HCT116 (cell line): Measurements from ENCODE around the gene AQP5. TPM values are rescaled to one million over a fixed set of nuclear protein-coding genes. Genes with fewer than 3 reads are reported as not detected.

Experiments used
- ATAC-seq: fragments of 200-7000 bp; cut with Tn5 transposase; 2 replicates; pipeline ENCODE4 v1.9.1; 2020; ENCODE audit warnings: mild to moderate bottlenecking, moderate library complexity
- BruUV-seq: library from RNA; stranded (reverse); fragments of 400-500 nt; replicated peaks from 2 replicates; lab custom pipeline; 2021; lab: Mats Ljungman, UMichigan
- CTCF ChIA-PET: fragments of 300-600 bp; sonication (Branson Sonifier 250); formaldehyde crosslinking; loops from one replicate; lab custom pipeline; 2021; ENCODE audit warnings: antibody characterized with exemption; lab: Charles Lee
- POLR2A ChIA-PET: fragments of 300-600, 350-600 bp; sonication (Branson Sonifier 250); formaldehyde crosslinking; loops from one replicate; lab custom pipeline; 2021; ENCODE audit warnings: antibody characterized with exemption; lab: Charles Lee
- RAD21 ChIA-PET, 2 experiments: fragments of 300-600 bp; sonication (Branson Sonifier 250); formaldehyde crosslinking; loops; one replicate each; lab custom pipeline; 2023; ENCODE audit warnings: low total read pairs in 2 of 2; ENCODE audit not compliant: uncharacterized antibody in 2 of 2, unreplicated experiment in 2 of 2, low non-redundant PET in 1 of 2; lab: Charles Lee
- DNase-seq: peaks from one replicate; pipeline ENCODE4 v3.0.0-alpha.2; 2010; ENCODE audit warnings: low read depth, low spot score
- H2AFZ ChIP-seq: fragments of 200-600 bp; shearing (Covaris generic), sonication (generic); 2 replicates; pipeline ENCODE4 v1.6.1; 2017; ENCODE audit warnings: low read depth, mixed run types, mixed read lengths, antibody characterized with exemption, low read length; ENCODE audit not compliant: poor library complexity, severe bottlenecking
- H3K27ac ChIP-seq: 2 replicates; pipeline ENCODE4 v1.5.1; 2012; ENCODE audit warnings: low read depth, low read length
- H3K27me3 ChIP-seq: fragments of 200-600 bp; sonication (generic); 2 replicates; pipeline ENCODE4 v1.6.1; 2016; ENCODE audit warnings: mixed run types, low read length, mixed read lengths; ENCODE audit not compliant: insufficient read depth
- H3K36me3 ChIP-seq, 2 experiments: fragments of 200-500 bp in 1 of 2; fragments of 200-600 bp in 1 of 2; sonication (Bioruptor generic) in 1 of 2; sonication (generic) in 1 of 2; 2 replicates each; pipeline versions ENCODE4 v1.5.1 to v1.6.1; 2014 to 2016; ENCODE audit warnings: low read length in 2 of 2, inconsistent platforms in 1 of 2, mixed read lengths in 1 of 2, mixed run types in 1 of 2; ENCODE audit not compliant: insufficient read depth in 2 of 2, control insufficient read depth in 1 of 2
- H3K4me1 ChIP-seq, 2 experiments: fragments of 200-600 bp in 1 of 2; sonication (generic) in 1 of 2; 2 replicates each; pipeline versions ENCODE4 v1.5.1 to v1.6.1; 2012 to 2017; ENCODE audit warnings: low read length in 2 of 2, inconsistent platforms in 1 of 2, mild to moderate bottlenecking in 1 of 2, mixed read lengths in 1 of 2, mixed run types in 1 of 2, moderate library complexity in 1 of 2; ENCODE audit not compliant: insufficient read depth in 2 of 2, control insufficient read depth in 1 of 2
- H3K4me2 ChIP-seq: fragments of 200-600 bp; sonication (generic); 2 replicates; pipeline ENCODE4 v1.6.1; 2017; ENCODE audit warnings: mixed run types, low read length, mixed read lengths
- H3K4me3 ChIP-seq, 2 experiments: fragments of 200-600 bp in 1 of 2; sonication (generic) in 1 of 2; replicated peaks in 1 of 2; 2 replicates each; pipeline ENCODE4 v1.5.1; 2011 to 2016; ENCODE audit warnings: low read length in 2 of 2, control low read depth in 1 of 2, low read depth in 1 of 2, mild to moderate bottlenecking in 1 of 2, mixed read lengths in 1 of 2, mixed run types in 1 of 2
- H3K79me2 ChIP-seq: fragments of 200-600 bp; sonication (generic); 2 replicates; pipeline ENCODE4 v1.6.1; 2017; ENCODE audit warnings: mild to moderate bottlenecking, mixed run types, low read length, moderate library complexity, mixed read lengths; ENCODE audit not compliant: insufficient read depth
- H3K9ac ChIP-seq: fragments of 200-600 bp; sonication (generic); 2 replicates; pipeline ENCODE4 v1.6.1; 2016; ENCODE audit warnings: low read length, mixed read lengths
- H3K9me2 ChIP-seq: fragments of 200-600 bp; sonication (generic), shearing (Covaris generic); 2 replicates; pipeline ENCODE4 v1.6.1; 2017; ENCODE audit warnings: mixed run types, mild to moderate bottlenecking, moderate library complexity; ENCODE audit not compliant: insufficient read depth
- H3K9me3 ChIP-seq, 2 experiments: fragments of 200-500 bp in 1 of 2; fragments of 200-600 bp in 1 of 2; sonication (Bioruptor generic) in 1 of 2; sonication (generic) in 1 of 2; 2 replicates each; pipeline ENCODE4 v1.6.1; 2014 to 2017; ENCODE audit warnings: low read length in 2 of 2, mixed read lengths in 2 of 2, inconsistent platforms in 1 of 2, low read depth in 1 of 2, mild to moderate bottlenecking in 1 of 2, mixed run types in 1 of 2, moderate library complexity in 1 of 2; ENCODE audit not compliant: control insufficient read depth in 1 of 2, insufficient read depth in 1 of 2
- H4K20me1 ChIP-seq: fragments of 200-600 bp; sonication (generic), shearing (Covaris generic); 2 replicates; pipeline ENCODE4 v1.6.1; 2017; ENCODE audit warnings: mixed run types, mild to moderate bottlenecking, moderate library complexity; ENCODE audit not compliant: insufficient read depth
- CBX3 ChIP-seq: IDR thresholded peaks from 2 replicates; pipeline ENCODE4 v1.6.1; 2012; ENCODE audit warnings: low read depth
- CEBPB ChIP-seq: IDR thresholded peaks from 2 replicates; pipeline ENCODE4 v1.6.1; 2012; ENCODE audit warnings: low read depth
- ELF1 ChIP-seq: IDR thresholded peaks from 2 replicates; pipeline ENCODE4 v1.6.1; 2012; ENCODE audit warnings: low read depth, borderline replicate concordance
- EZH2 ChIP-seq: fragments of 200-600 bp; sonication (generic); IDR thresholded peaks from 2 replicates; pipeline ENCODE4 v1.6.1; 2017; ENCODE audit warnings: antibody characterized with exemption, mixed run types
- FOSL1 ChIP-seq: IDR thresholded peaks from 2 replicates; pipeline ENCODE4 v1.6.1; 2012; ENCODE audit warnings: low read depth
- JUND ChIP-seq: IDR thresholded peaks from 2 replicates; pipeline ENCODE4 v1.6.1; 2012
- SIN3A ChIP-seq: IDR thresholded peaks from 2 replicates; pipeline ENCODE4 v1.6.1; 2012; ENCODE audit warnings: low read depth
- TCF7L2 ChIP-seq: IDR thresholded peaks from 2 replicates; pipeline ENCODE4 v1.7.0; 2011; ENCODE audit warnings: borderline replicate concordance, inconsistent platforms; ENCODE audit not compliant: insufficient read depth, insufficient read length; ENCODE audit errors: extremely low read depth
- YY1 ChIP-seq: IDR thresholded peaks from 2 replicates; pipeline ENCODE4 v1.6.1; 2011; ENCODE audit warnings: low read length, low read depth, moderate library complexity, mild to moderate bottlenecking; ENCODE audit not compliant: insufficient replicate concordance; ENCODE audit errors: extremely low read depth
- ZFX ChIP-seq: fragments of 450-650 bp; IDR thresholded peaks from 2 replicates; pipeline ENCODE4 v1.6.1; 2017
- intact Hi-C: fragments of 100-400 bp; cut with micrococcal nuclease; formaldehyde crosslinking; loops from 2 replicates; pipeline ENCODE4 v1.10.0; 2022
- total RNA-seq: library from RNA; stranded (reverse); gene quantifications from one replicate; pipeline ENCODE4 v1.2.1, GENCODE V29; 2021; ENCODE audit not compliant: unreplicated experiment
- TF ChIP-seq, protein P1 (sequence below): IDR thresholded peaks from 2 replicates; pipeline ENCODE4 v1.6.1; 2012; ENCODE audit warnings: low read depth
- TF ChIP-seq, protein P2 (sequence below): IDR thresholded peaks from 2 replicates; pipeline ENCODE4 v1.6.1; 2012
- TF ChIP-seq, protein P3 (sequence below), 3 experiments: fragments of 200-600 bp in 1 of 3; sonication (generic) in 1 of 3; IDR thresholded peaks in 2 of 3; conservative IDR thresholded peaks in 1 of 3; 2 replicates each; pipeline ENCODE4 v1.5.1; 2012 to 2017; ENCODE audit warnings: low read depth in 2 of 3, low read length in 2 of 3, antibody characterized with exemption in 1 of 3, borderline replicate concordance in 1 of 3, control low read depth in 1 of 3, mild to moderate bottlenecking in 1 of 3, mixed read lengths in 1 of 3, mixed run types in 1 of 3, moderate library complexity in 1 of 3; ENCODE audit not compliant: insufficient read depth in 1 of 3
- TF ChIP-seq, protein P4 (sequence below): IDR thresholded peaks from 2 replicates; pipeline ENCODE4 v1.6.1; 2012

The AQP5 gene
- total RNA-seq, 1 experiment from 2014 or later: not detected

DNA sequence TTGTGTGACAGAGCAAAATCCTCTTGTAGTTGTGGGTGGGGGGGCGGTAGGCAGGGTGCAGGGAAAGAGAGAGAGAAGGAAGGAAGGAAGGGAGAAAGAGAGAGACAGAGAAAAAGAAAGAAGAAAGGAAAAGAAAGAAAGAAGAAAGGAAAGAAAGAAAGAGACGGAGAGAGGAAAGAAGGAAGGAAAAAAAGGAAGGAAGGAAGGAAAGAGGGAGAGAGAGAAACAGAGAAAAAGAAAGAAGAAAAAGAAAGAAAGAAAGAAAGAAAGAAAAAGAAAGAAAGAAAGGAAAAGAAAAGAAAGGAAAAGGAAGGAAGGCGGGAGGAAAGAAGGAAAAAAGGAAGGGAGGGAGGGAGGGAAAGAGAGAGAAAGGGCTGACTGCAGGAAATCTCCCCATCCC is 40.4 kb upstream of the AQP5 start:
- Histone ChIP-seq H3K9me3 (no peaks in the 10 kb centered on the region), H3K4me3 (no peak overlapping the region), H3K4me2 (no peak overlapping the region), H4K20me1 (no peaks in the 10 kb centered on the region), H2AFZ (no peak overlapping the region), H3K9me2 (no peaks in the 10 kb centered on the region), H3K27ac (no peak overlapping the region), H3K36me3 (no peaks in the 10 kb centered on the region), H3K9ac (no peak overlapping the region), H3K79me2 (no peaks in the 10 kb centered on the region), H3K27me3 (no peaks in the 10 kb centered on the region), H3K4me1 (no peaks in the 10 kb centered on the region)
- intact Hi-C loops: no loop called here
- BruUV-seq: no TSS peak
- DNase-seq (no peak), ATAC-seq (no peak)
- ChIA-PET POLR2A (no interaction called here), CTCF (no interaction called here), RAD21 (no interaction called here)
- TF ChIP-seq, protein P1, sequence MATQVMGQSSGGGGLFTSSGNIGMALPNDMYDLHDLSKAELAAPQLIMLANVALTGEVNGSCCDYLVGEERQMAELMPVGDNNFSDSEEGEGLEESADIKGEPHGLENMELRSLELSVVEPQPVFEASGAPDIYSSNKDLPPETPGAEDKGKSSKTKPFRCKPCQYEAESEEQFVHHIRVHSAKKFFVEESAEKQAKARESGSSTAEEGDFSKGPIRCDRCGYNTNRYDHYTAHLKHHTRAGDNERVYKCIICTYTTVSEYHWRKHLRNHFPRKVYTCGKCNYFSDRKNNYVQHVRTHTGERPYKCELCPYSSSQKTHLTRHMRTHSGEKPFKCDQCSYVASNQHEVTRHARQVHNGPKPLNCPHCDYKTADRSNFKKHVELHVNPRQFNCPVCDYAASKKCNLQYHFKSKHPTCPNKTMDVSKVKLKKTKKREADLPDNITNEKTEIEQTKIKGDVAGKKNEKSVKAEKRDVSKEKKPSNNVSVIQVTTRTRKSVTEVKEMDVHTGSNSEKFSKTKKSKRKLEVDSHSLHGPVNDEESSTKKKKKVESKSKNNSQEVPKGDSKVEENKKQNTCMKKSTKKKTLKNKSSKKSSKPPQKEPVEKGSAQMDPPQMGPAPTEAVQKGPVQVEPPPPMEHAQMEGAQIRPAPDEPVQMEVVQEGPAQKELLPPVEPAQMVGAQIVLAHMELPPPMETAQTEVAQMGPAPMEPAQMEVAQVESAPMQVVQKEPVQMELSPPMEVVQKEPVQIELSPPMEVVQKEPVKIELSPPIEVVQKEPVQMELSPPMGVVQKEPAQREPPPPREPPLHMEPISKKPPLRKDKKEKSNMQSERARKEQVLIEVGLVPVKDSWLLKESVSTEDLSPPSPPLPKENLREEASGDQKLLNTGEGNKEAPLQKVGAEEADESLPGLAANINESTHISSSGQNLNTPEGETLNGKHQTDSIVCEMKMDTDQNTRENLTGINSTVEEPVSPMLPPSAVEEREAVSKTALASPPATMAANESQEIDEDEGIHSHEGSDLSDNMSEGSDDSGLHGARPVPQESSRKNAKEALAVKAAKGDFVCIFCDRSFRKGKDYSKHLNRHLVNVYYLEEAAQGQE: no peak
- TF ChIP-seq EZH2 (no peak), ZFX (no peak), JUND (no peak), CBX3 (no peak)
- TF ChIP-seq, protein P2, sequence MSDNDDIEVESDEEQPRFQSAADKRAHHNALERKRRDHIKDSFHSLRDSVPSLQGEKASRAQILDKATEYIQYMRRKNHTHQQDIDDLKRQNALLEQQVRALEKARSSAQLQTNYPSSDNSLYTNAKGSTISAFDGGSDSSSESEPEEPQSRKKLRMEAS: no peak

DNA sequence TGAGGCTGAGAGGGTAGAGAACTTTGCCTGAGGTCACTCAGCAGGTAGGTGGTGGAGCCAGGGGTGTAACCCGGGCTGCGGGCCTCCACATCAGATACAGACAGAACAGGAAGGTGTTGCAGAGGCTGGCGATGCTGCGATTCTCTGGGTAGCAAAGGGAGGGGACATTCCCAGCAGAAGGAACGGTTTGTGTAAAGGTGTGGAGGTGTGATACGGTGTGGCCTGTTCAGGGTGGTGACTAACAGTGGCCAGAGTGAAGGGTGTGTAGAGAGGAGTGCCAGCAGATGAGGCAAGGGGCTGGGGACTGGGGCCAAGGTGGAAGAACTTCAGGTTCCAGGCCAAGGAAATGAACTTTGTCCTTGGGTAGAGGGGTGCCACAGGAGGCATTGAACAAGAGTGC is 39.7 kb upstream of the AQP5 start:
- ChIA-PET RAD21 (no interaction called here), CTCF (no interaction called here), POLR2A (no interaction called here)
- H3K9me3 ChIP-seq: no peaks in the 10 kb centered on the region
- H3K4me2 ChIP-seq: no peak overlapping the region
- H3K27ac ChIP-seq: no peak overlapping the region
- no peaks in the 10 kb centered on the region for H3K79me2 ChIP-seq
- no peaks in the 10 kb centered on the region for H3K4me1 ChIP-seq
- TF ChIP-seq ZFX: no peak
- TF ChIP-seq, protein P3, sequence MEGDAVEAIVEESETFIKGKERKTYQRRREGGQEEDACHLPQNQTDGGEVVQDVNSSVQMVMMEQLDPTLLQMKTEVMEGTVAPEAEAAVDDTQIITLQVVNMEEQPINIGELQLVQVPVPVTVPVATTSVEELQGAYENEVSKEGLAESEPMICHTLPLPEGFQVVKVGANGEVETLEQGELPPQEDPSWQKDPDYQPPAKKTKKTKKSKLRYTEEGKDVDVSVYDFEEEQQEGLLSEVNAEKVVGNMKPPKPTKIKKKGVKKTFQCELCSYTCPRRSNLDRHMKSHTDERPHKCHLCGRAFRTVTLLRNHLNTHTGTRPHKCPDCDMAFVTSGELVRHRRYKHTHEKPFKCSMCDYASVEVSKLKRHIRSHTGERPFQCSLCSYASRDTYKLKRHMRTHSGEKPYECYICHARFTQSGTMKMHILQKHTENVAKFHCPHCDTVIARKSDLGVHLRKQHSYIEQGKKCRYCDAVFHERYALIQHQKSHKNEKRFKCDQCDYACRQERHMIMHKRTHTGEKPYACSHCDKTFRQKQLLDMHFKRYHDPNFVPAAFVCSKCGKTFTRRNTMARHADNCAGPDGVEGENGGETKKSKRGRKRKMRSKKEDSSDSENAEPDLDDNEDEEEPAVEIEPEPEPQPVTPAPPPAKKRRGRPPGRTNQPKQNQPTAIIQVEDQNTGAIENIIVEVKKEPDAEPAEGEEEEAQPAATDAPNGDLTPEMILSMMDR (IDR thresholded peaks at IDR 0.05 in 2 of 3, conservative IDR thresholded peaks at IDR 0.05 in 1 of 3; ENCODE audit: borderline replicate concordance in 1 of 3, insufficient read depth in 1 of 3, low read depth in 2 of 3, low read length in 2 of 3): no peak
- TF ChIP-seq YY1: no peak
- TF ChIP-seq CEBPB: no peak
- TF ChIP-seq ELF1: no peak
- no peak for TF ChIP-seq JUND
- no peak for TF ChIP-seq FOSL1
- no peak for TF ChIP-seq TCF7L2
- TF ChIP-seq, protein P4, sequence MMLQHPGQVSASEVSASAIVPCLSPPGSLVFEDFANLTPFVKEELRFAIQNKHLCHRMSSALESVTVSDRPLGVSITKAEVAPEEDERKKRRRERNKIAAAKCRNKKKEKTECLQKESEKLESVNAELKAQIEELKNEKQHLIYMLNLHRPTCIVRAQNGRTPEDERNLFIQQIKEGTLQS: no peak
- TF ChIP-seq SIN3A: no peak
- no peak for TF ChIP-seq EZH2
- H3K36me3 ChIP-seq: no peaks in the 10 kb centered on the region
- no peaks in the 10 kb centered on the region for H3K9me2 ChIP-seq
- intact Hi-C loops: no loop called here
- ATAC-seq: no peak
- DNase-seq: no peak
- no peak overlapping the region for H3K4me3 ChIP-seq
- no TSS peak for BruUV-seq
- H4K20me1 ChIP-seq: no peaks in the 10 kb centered on the region
- H3K9ac ChIP-seq: no peak overlapping the region
- no peak overlapping the region for H2AFZ ChIP-seq
- H3K27me3 ChIP-seq: no peaks in the 10 kb centered on the region
